Measurements from ENCODE around the gene APOD.

GRCh38 chr3:195595785-195596531 lies 12.2 kb upstream of the APOD start:
- TF ChIP-seq POLR2AphosphoS5 (IDR thresholded peaks at IDR 0.05; ENCODE audit: insufficient read depth in 1 of 2, low read depth in 1 of 2) (no peak), CTCF (IDR thresholded peaks at IDR 0.05) (no peak)

Measured in vagina (tissue), 2 donors.